HEK293 (cell line): ENCODE results near the gene NDOR1.

Experiments
- GFI1B ChIP-seq: fragments of 450-650 bp; formaldehyde crosslinking; IDR thresholded peaks from 2 replicates; pipeline ENCODE4 v1.5.1; 2016; ENCODE audit warnings: missing biosample characterization, missing genetic modification characterization
- GLI2 ChIP-seq: fragments of 450-650 bp; formaldehyde crosslinking; IDR thresholded peaks from 2 replicates; pipeline ENCODE4; 2017; ENCODE audit warnings: missing biosample characterization, missing genetic modification characterization, low read depth, borderline replicate concordance
- KLF1 ChIP-seq: fragments of 450-650 bp; formaldehyde crosslinking; IDR thresholded peaks from 2 replicates; pipeline ENCODE4 v1.5.1; 2016; ENCODE audit warnings: missing biosample characterization, missing genetic modification characterization
- TSHZ1 ChIP-seq: fragments of 450-650 bp; formaldehyde crosslinking; IDR thresholded peaks from 2 replicates; pipeline ENCODE4 v1.5.1; 2016; ENCODE audit warnings: missing biosample characterization, missing genetic modification characterization, borderline replicate concordance
- ZBTB6 ChIP-seq: fragments of 450-650 bp; formaldehyde crosslinking; IDR thresholded peaks from 2 replicates; pipeline ENCODE4 v1.5.1; 2017; ENCODE audit warnings: missing biosample characterization, missing genetic modification characterization
- ZNF10 ChIP-seq: fragments of 450-650 bp; formaldehyde crosslinking; IDR thresholded peaks from 2 replicates; pipeline ENCODE4 v1.5.1; 2017; ENCODE audit warnings: missing biosample characterization, missing genetic modification characterization
- ZNF202 ChIP-seq: fragments of 450-650 bp; formaldehyde crosslinking; IDR thresholded peaks from 2 replicates; pipeline ENCODE4 v1.5.1; 2016; ENCODE audit warnings: missing biosample characterization, missing genetic modification characterization, borderline replicate concordance
- ZNF211 ChIP-seq: fragments of 450-650 bp; formaldehyde crosslinking; IDR thresholded peaks from 2 replicates; pipeline ENCODE4 v1.5.1; 2016; ENCODE audit warnings: low read depth, missing biosample characterization, missing genetic modification characterization
- ZNF292 ChIP-seq: fragments of 450-650 bp; formaldehyde crosslinking; IDR thresholded peaks from 2 replicates; pipeline ENCODE4 v1.5.1; 2016; ENCODE audit warnings: low read depth, missing biosample characterization, missing genetic modification characterization, borderline replicate concordance
- ZNF302 ChIP-seq: fragments of 450-650 bp; formaldehyde crosslinking; IDR thresholded peaks from 2 replicates; pipeline ENCODE4 v1.5.1; 2016; ENCODE audit warnings: missing biosample characterization, missing genetic modification characterization, low read depth
- ZNF37A ChIP-seq: fragments of 450-650 bp; IDR thresholded peaks from 2 replicates; pipeline ENCODE4 v1.5.1; 2018; ENCODE audit warnings: missing biosample characterization, missing genetic modification characterization
- ZNF398 ChIP-seq: fragments of 450-650 bp; formaldehyde crosslinking; IDR thresholded peaks from 2 replicates; pipeline ENCODE4 v1.5.1; 2017; ENCODE audit warnings: missing biosample characterization, missing genetic modification characterization
- ZNF510 ChIP-seq: fragments of 450-650 bp; formaldehyde crosslinking; IDR thresholded peaks from 2 replicates; pipeline ENCODE4 v1.5.1; 2018; ENCODE audit warnings: mild to moderate bottlenecking, missing genetic modification characterization, missing biosample characterization; ENCODE audit not compliant: insufficient replicate concordance
- ZNF514 ChIP-seq: fragments of 450-650 bp; formaldehyde crosslinking; IDR thresholded peaks from 2 replicates; pipeline ENCODE4 v1.5.1; 2016; ENCODE audit warnings: missing biosample characterization, missing genetic modification characterization
- ZNF521 ChIP-seq: fragments of 450-650 bp; formaldehyde crosslinking; IDR thresholded peaks from 2 replicates; pipeline ENCODE4 v1.5.1; 2017; ENCODE audit warnings: missing biosample characterization, mild to moderate bottlenecking, missing genetic modification characterization
- ZNF704 ChIP-seq: fragments of 450-650 bp; formaldehyde crosslinking; IDR thresholded peaks from 2 replicates; pipeline ENCODE4 v1.5.1; 2016; ENCODE audit warnings: missing biosample characterization, missing genetic modification characterization
- ZNF747 ChIP-seq: fragments of 450-650 bp; formaldehyde crosslinking; IDR thresholded peaks from 2 replicates; pipeline ENCODE4 v1.5.1; 2016; ENCODE audit warnings: missing biosample characterization, missing genetic modification characterization
- ZNF76 ChIP-seq: fragments of 450-650 bp; formaldehyde crosslinking; IDR thresholded peaks from 2 replicates; pipeline ENCODE4; 2016; ENCODE audit warnings: low read depth, missing biosample characterization, missing genetic modification characterization, borderline replicate concordance
- ZSCAN30 ChIP-seq: fragments of 450-650 bp; IDR thresholded peaks from 2 replicates; pipeline ENCODE4 v1.5.1; 2018; ENCODE audit warnings: missing biosample characterization, mild to moderate bottlenecking, missing genetic modification characterization, moderate library complexity
- ZSCAN5A ChIP-seq: fragments of 450-650 bp; formaldehyde crosslinking; IDR thresholded peaks from 2 replicates; pipeline ENCODE4 v1.5.1; 2016; ENCODE audit warnings: missing biosample characterization, missing genetic modification characterization
- TF ChIP-seq, protein P1 (sequence below): fragments of 450-650 bp; formaldehyde crosslinking; conservative IDR thresholded peaks from 2 replicates; pipeline ENCODE4 v1.5.1; 2016; ENCODE audit warnings: low read depth, missing biosample characterization, missing genetic modification characterization
- TF ChIP-seq, protein P2 (sequence below): sonication (generic); formaldehyde crosslinking; IDR thresholded peaks from 2 replicates; pipeline ENCODE4 v1.8.1; 2022; ENCODE audit warnings: mild to moderate bottlenecking, moderate library complexity, missing genetic modification reagents
- TF ChIP-seq, protein P3 (sequence below): fragments of 450-650 bp; formaldehyde crosslinking; IDR thresholded peaks from 2 replicates; pipeline ENCODE4 v1.5.1; 2016; ENCODE audit warnings: missing biosample characterization, missing genetic modification characterization

Gene NDOR1

DNA sequence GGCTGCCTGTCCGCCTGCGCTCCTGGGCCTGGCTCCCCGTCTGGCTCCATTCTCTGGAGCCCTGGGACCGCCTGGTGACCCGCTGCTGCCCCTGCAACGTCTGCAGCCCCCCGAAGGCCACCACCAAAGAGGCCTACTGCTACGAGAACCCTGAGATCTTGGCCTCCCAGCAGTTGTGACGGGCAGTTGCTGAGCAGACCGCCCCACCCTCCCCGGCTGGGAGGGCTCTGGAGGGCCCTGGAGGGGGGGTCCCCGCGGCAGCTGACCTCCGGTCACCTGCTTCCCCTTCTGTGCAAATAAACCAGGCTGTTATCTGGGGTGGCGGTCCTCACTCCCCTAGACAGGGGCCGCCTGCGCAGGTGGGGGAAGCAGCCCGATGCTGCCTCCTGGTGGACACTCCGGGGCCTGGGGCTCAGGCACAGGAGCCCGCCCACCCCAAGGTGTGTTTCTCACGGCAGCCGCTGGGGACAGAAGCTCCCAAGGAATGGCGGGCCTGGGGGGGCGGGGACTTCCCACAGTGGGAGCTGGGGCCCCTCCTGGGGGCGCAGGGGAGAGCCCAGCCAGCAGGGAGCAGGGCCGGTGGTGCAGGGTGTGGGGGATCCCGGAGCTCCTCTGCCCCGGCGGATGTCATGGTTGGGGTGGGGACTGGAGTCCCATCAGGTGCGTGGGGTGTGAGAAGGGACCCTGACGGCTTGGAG, 30.9 kb downstream of the NDOR1 start (continued):
- TF ChIP-seq, protein P1, sequence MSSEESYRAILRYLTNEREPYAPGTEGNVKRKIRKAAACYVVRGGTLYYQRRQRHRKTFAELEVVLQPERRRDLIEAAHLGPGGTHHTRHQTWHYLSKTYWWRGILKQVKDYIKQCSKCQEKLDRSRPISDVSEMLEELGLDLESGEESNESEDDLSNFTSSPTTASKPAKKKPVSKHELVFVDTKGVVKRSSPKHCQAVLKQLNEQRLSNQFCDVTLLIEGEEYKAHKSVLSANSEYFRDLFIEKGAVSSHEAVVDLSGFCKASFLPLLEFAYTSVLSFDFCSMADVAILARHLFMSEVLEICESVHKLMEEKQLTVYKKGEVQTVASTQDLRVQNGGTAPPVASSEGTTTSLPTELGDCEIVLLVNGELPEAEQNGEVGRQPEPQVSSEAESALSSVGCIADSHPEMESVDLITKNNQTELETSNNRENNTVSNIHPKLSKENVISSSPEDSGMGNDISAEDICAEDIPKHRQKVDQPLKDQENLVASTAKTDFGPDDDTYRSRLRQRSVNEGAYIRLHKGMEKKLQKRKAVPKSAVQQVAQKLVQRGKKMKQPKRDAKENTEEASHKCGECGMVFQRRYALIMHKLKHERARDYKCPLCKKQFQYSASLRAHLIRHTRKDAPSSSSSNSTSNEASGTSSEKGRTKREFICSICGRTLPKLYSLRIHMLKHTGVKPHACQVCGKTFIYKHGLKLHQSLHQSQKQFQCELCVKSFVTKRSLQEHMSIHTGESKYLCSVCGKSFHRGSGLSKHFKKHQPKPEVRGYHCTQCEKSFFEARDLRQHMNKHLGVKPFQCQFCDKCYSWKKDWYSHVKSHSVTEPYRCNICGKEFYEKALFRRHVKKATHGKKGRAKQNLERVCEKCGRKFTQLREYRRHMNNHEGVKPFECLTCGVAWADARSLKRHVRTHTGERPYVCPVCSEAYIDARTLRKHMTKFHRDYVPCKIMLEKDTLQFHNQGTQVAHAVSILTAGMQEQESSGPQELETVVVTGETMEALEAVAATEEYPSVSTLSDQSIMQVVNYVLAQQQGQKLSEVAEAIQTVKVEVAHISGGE (tag by site-specific recombination): no peak
- TF ChIP-seq ZNF302 (tag by site-specific recombination) (no peak), GLI2 (tag by site-specific recombination) (no peak), ZSCAN30 (peak; percentile 77), ZNF76 (tag by site-specific recombination) (peak; percentile 39), ZNF704 (tag by site-specific recombination) (no peak), GFI1B (tag by site-specific recombination) (no peak), ZNF211 (tag by site-specific recombination) (no peak), ZNF10 (peak; percentile 22; the same call in 1 of the 2 replicates), ZSCAN5A (tag by site-specific recombination) (0 out of 2 replicates have a peak, but pooled peaks have one; percentile 65), ZNF398 (peak; percentile 68), ZNF292 (no peak), ZNF37A (tag by site-specific recombination) (no peak), ZNF747 (tag by site-specific recombination) (no peak), TSHZ1 (tag by site-specific recombination) (no peak), ZNF202 (no peak), ZNF510 (tag by site-specific recombination) (no peak), ZBTB6 (no peak; the same call in 1 of the 2 replicates), ZNF521 (no peak), ZNF514 (no peak), KLF1 (peak; percentile 68)
- TF ChIP-seq, protein P2, sequence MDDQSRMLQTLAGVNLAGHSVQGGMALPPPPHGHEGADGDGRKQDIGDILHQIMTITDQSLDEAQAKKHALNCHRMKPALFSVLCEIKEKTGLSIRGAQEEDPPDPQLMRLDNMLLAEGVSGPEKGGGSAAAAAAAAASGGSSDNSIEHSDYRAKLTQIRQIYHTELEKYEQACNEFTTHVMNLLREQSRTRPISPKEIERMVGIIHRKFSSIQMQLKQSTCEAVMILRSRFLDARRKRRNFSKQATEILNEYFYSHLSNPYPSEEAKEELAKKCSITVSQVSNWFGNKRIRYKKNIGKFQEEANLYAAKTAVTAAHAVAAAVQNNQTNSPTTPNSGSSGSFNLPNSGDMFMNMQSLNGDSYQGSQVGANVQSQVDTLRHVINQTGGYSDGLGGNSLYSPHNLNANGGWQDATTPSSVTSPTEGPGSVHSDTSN (CRISPR knock-in tag): no peak
- TF ChIP-seq, protein P3, sequence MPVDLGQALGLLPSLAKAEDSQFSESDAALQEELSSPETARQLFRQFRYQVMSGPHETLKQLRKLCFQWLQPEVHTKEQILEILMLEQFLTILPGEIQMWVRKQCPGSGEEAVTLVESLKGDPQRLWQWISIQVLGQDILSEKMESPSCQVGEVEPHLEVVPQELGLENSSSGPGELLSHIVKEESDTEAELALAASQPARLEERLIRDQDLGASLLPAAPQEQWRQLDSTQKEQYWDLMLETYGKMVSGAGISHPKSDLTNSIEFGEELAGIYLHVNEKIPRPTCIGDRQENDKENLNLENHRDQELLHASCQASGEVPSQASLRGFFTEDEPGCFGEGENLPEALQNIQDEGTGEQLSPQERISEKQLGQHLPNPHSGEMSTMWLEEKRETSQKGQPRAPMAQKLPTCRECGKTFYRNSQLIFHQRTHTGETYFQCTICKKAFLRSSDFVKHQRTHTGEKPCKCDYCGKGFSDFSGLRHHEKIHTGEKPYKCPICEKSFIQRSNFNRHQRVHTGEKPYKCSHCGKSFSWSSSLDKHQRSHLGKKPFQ: no peak
